ENCODE results near the gene PEAK1.

The PEAK1 gene

DNA sequence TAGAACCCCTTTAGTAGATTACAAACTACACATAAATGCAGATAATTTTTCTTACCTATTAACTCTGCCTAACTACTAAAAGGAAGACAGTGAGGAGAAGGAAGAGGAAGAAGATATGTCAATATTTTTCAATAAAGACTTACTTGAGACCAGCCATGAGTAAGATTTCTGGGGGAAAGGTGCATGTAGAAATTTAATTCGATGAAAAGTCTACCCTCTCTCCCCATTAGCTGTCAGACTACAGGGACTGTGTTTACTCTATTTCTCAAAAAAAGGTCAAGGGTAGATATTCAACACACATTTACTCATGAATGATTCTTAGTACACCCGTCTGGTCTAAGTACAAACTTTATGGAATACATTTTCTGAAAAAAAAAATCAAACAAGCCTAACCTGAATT is 355.8 kb downstream of the PEAK1 start:
- no peak for DNase-seq (ENCODE audit: low read depth)

DNA sequence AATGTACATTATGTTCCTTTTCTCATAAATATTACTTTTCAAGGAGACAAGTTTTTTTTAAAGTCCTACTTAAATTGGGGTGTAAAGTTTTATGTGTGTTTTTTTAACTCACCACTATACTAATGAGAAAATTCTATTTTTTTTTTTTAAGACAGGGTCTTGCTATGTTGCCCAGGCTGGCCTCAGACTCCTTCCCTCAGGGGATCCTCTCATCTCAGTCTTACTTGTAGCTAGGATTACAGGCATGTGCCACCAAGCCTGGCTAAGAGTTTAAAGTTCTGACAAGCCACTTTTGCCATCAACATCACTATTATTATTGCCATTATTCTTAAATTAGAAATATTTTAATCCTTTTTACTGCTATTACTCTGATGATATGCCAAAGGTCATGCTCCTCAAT is 356.7 kb downstream of the PEAK1 start:
- DNase-seq (ENCODE audit: low read depth), result no peak

DNA sequence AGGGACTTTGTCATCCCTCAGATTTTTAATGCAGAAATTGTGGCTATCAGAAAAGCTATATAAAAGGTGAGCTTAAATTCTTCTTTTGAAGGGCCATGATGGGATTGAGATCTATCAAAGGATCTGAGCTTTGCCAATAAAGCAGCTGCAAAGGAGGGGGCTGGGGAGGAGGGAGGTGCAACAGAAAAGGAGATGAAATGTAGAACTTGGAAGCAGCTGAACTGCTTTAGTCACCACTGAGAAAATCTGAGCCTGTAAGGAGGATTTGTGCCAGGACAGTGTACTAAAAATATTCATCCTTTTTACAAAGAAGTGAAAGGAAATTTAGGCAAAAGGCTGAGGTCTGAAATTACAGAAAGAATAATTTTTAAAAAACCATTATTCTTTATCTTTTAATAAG is 359.4 kb downstream of the PEAK1 start:
- no peak for DNase-seq (ENCODE audit: low read depth)

DNA sequence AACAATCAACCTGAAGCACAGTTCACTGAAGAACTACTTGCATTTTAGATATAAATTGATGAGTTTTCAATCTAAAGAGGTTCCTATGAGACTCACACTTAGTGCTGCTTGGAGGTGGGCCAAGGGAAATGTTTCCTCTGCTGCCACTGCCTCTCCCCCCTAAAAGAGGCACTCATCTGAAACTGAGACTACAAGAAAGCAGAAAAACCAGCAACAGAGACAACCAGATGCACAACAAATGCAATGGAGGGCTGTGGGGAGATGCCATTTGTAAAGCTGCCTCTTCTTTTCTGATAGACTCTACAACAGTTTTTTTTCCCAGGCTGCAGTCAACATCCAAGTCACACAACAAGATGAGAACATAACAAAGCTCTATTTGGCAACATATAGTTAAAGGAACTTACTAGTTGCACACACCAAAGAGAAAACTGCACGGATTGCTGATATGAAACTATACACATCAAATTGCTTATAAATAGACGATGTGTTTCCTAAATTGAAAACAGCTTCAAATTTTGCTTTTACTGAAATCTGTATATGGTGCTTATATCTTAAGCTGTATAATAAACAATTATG is 360.0 kb downstream of the PEAK1 start:
- DNase-seq (ENCODE audit: low read depth), result no peak

DNA sequence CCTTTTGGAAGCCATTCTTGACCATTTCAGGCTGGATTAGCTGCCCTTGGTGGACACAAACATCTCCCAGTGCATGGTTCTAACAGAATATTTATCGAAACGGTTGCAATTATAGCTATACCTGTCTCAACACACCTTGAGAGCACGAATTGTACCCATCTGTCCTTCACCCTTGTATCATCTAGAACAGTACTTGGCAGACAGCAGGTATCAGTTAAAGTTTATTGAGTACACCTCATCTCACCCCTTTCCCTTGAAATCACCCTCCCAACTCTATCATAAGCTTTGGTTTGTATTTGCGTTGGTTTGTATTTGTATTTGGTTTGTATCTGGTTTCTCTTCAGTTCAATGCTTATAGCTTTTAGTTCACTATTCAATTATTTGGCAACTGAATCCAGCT is 361.4 kb downstream of the PEAK1 start:
- DNase-seq (ENCODE audit: low read depth), result no peak

DNA sequence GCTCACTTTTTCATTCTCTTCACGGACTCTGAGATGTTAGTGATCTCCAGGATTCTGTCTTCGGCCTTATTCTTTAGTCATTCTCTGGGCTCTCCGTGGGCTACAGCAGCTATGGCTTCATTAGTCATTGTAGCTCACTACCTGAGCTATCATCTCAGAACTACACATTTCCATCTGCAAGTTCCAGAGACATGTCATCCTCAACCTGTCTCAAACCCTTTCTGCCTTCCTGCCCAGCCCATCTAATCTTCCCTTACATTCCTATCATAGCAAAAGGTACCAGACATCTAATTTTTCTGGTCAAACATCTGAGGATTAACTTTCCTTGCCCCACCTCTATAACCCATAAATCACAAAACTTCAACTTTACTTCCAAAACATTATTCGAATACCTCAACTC is 362.2 kb downstream of the PEAK1 start:
- DNase-seq (ENCODE audit: low read depth), result no peak

DNA sequence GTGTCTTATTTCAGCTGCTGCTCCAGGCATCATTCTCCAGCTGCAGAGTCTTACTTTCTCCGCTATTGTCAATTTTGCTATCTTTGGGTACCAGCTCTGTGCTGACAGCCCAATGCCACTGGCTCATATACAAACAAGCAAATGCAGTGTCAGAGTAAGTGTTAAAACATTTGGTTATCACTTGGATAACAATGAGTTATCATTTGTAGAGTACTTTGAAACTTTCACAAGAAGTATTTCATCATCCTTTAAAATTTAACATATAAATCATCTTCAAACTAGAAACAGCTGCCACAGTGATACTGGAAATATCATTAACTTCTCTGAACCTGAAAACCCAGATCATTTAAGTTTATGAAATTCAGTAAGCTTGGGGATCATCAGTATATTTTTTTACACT is 362.8 kb downstream of the PEAK1 start:
- DNase-seq (ENCODE audit: low read depth), result no peak

DNA sequence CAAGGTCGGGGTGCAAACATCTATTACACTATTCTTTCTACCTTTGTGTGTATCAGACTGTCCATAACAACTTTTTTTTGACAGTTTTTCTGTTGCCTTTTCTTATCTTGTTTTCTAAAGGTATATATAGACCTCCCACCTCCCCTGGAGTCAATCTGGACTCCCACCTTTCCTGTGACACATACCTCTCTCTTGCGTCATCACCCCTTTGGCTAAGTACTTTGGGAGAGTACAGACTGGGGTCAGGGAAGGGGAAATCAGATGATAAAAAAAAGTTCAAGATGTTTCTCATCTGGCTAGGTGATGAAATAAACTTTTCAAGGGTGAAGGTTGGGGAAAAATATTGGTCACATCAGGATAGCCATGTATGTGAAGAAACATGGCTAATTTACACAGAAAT is 366.2 kb downstream of the PEAK1 start:
- DNase-seq (ENCODE audit: low read depth), result no peak

DNA sequence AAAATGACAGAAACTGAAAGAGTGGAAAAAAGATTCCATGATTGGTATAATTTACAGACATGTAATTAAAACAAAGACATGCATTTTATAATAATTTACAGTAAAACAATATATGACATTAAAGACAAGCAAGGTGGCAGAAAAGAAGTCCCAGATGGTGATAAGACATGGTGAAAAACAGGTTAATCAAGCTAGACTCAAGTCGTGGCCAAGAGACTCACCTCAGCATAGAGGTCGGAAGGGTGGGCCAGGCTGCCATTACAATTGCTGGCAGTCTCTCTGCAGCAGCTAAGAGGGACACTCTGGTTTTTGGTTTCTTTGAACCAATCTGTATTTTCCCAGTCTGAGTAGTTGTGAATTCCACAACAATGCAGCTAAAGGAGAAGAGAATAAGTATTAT is 367.3 kb downstream of the PEAK1 start:
- no peak for DNase-seq (ENCODE audit: low read depth)

All from stimulated activated CD8-positive, alpha-beta memory T cell treated with anti-CD3 and anti-CD28 coated beads, Interleukin-15, amount 100 ng/mL, for 1 hour (primary cell).